Activated CD8-positive, alpha-beta T cell treated with anti-CD3 and anti-CD28 coated beads for 36 hours (primary cell): ENCODE measurements around the gene MTA3. TPM values are rescaled to one million over a fixed set of nuclear protein-coding genes. Genes with fewer than 3 reads are reported as not detected.
A peak's percentile ranks its signal among the peaks of the same experiment; 100 is the strongest.

Source experiments
- ATAC-seq: fragments of 200-7000 bp; cut with Tn5 transposase; one replicate; pipeline ENCODE4 v1.10.0; 2021; ENCODE audit warnings: mild to moderate bottlenecking, moderate library complexity
- CTCF ChIA-PET: fragments of 350-600 bp; sonication (Branson Sonifier 250); formaldehyde crosslinking; loops from one replicate; lab custom pipeline; 2021; ENCODE audit warnings: antibody characterized with exemption; lab: Charles Lee
- POLR2A ChIA-PET: fragments of 350-600 bp; sonication (Branson Sonifier 250); formaldehyde crosslinking; loops from one replicate; lab custom pipeline; 2021; ENCODE audit warnings: antibody characterized with exemption; lab: Charles Lee
- DNase-seq: peaks from one replicate; pipeline ENCODE4 v3.0.0-alpha.2; 2020
- H3K27ac Mint-ChIP-seq: one replicate; pipeline ENCODE4 v1.8.0; 2021; ENCODE audit warnings: mild to moderate bottlenecking, mixed read lengths
- H3K27me3 Mint-ChIP-seq: one replicate; pipeline ENCODE4 v1.8.0; 2021; ENCODE audit warnings: mixed read lengths
- H3K36me3 Mint-ChIP-seq: one replicate; pipeline ENCODE4 v1.8.0; 2021; ENCODE audit warnings: low read depth, mixed read lengths
- H3K4me1 Mint-ChIP-seq: one replicate; pipeline ENCODE4 v1.8.0; 2021; ENCODE audit warnings: low read depth, mixed read lengths
- H3K4me3 Mint-ChIP-seq: one replicate; pipeline ENCODE4 v1.8.0; 2021; ENCODE audit warnings: mild to moderate bottlenecking, moderate library complexity, mixed read lengths
- H3K9me3 Mint-ChIP-seq: one replicate; pipeline ENCODE4 v1.8.0; 2021; ENCODE audit warnings: mixed read lengths
- CTCF ChIP-seq: fragments of 200-600 bp; IDR thresholded peaks from one replicate; pipeline ENCODE4 v1.8.0; 2022; ENCODE audit warnings: antibody characterized with exemption, mild to moderate bottlenecking
- intact Hi-C: fragments of 100-400 bp; cut with micrococcal nuclease; formaldehyde crosslinking; loops from one replicate; pipeline ENCODE4 v1.10.0; 2022
- total RNA-seq, 2 experiments: library from RNA; stranded (reverse); gene quantifications; one replicate each; pipeline ENCODE4 v1.2.3, GENCODE V29; 2021

Gene MTA3
- total RNA-seq, 2 experiments from 2014 or later, result 32.6 to 35.9 TPM

DNA sequence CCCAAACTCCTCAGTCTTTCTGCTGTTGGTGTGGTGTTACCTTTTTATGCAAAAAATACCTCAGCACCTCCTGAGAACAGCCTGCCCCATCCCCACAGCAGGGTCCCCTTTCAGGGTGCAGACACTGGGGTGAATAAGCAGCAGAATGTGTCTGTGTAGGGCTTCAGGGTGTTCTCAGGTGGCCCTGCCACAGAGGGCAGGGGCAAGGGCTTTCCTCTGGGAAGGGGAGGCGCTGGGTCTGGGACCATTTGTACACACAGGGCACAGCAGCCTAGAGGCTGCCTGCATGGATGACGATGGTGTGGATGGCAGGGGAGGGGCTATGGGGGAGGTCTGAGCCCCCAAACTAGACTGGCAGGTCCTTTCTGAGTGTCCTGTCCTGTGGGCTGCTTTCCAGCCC, 221.3 kb downstream of the MTA3 start:
- POLR2A ChIA-PET, result interaction anchor here (1.8 kb wide), 1 partner anchor 21 kb away, joined by 4 read pairs; no protein-coding TSS in a partner anchor
- Mint-ChIP-seq H3K36me3 (no peaks in the 10 kb centered on the region), H3K4me1 (peaks cover 27% of the 10 kb centered on the region), H3K9me3 (no peaks in the 10 kb centered on the region), H3K27me3 (peaks cover 38% of the 10 kb centered on the region), H3K27ac (no peak overlapping the region), H3K4me3 (no peak overlapping the region)
- intact Hi-C loops, result no loop called here
- no peak for TF ChIP-seq CTCF
- DNase-seq, result no peak
- CTCF ChIA-PET, result no interaction called here
- ATAC-seq, result no peak

- peak overlapping the region; percentile 73 for H3K4me3 Mint-ChIP-seq
- H3K27me3 Mint-ChIP-seq, result peaks cover 36% of the 10 kb centered on the region
- intact Hi-C loops, result no loop called here
- H3K36me3 Mint-ChIP-seq, result no peaks in the 10 kb centered on the region
- ChIA-PET POLR2A (interaction anchor here (6.3 kb wide), 1 partner anchor 19 kb away, joined by 45 read pairs; no protein-coding TSS in a partner anchor), CTCF (interaction anchor here (0.6 to 1.5 kb wide), 4 partner anchors 11 to 37 kb away, joined by 3 to 7 read pairs (median 4); no protein-coding TSS in a partner anchor)
- no peak for TF ChIP-seq CTCF
- H3K4me1 Mint-ChIP-seq, result peaks cover 43% of the 10 kb centered on the region
- DNase-seq (no peak), ATAC-seq (no peak)
- H3K27ac Mint-ChIP-seq, result no peak overlapping the region
- no peaks in the 10 kb centered on the region for H3K9me3 Mint-ChIP-seq
These were observed 223.2 kb downstream of the MTA3 start for GRCh38 chr2:42791606-42792005.

- no peak for TF ChIP-seq CTCF
- DNase-seq (peak; percentile 27), ATAC-seq (peak; percentile 14)
- intact Hi-C loops, result no loop called here
- Mint-ChIP-seq H3K36me3 (no peaks in the 10 kb centered on the region), H3K4me1 (peaks cover 46% of the 10 kb centered on the region), H3K4me3 (peak overlapping the region; percentile 73), H3K27ac (peak overlapping the region; percentile 47), H3K9me3 (no peaks in the 10 kb centered on the region), H3K27me3 (peaks cover 36% of the 10 kb centered on the region)
- CTCF ChIA-PET, result interaction anchor here (0.6 to 1.5 kb wide), 5 partner anchors 11 to 36 kb away, joined by 3 to 7 read pairs (median 3); no protein-coding TSS in a partner anchor
- POLR2A ChIA-PET, result interaction anchor here (6.3 kb wide), 1 partner anchor 19 kb away, joined by 45 read pairs; no protein-coding TSS in a partner anchor
These were observed 223.7 kb downstream of the MTA3 start for GRCh38 chr2:42792087-42792582.

DNA sequence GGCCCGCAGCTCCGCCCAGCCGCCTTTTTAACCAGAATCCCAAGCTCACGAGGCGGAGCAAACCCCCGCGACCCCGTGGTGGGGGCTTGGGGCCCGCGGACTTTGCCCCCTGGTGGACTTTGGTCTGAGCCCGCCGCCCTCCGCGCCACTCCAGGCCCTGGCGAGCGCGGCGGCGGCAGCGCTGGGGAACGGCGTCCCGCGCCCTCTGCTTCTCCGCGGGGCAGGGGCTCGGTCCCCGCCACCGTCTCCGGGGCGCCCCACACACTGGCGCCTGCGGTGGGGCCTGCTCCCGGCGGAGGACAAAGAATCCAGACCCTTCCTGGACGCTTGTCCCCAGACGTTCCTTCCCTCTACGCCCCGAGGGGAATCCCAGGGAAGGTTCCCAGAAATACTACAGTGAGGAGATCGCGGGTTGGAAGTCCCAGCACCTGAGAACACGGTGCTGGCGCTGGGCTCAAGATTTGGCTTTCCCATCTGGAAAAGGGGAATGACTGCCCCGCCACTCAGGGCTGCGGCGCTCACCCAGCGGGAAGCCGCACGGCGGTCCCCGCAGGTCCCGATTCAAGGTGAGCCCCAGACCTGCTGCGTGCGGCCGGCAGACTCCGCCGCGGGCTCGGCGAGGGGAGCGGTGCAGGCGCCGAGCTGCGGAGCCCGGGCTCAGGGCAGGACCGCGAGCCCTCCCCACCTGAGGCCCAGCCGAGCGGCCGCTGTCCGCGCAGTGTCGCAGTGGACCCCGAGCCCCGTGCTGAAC, 224.3 kb downstream of the MTA3 start, which contains the start of gene HAAO:
Gene HAAO, minus strand, starts transcription at position 1 of the 751 bp plus-strand sequence. CDS start 47 bp downstream, outside the sequence.
- Mint-ChIP-seq H3K27ac (peak within 1 kb of the TSS; percentile 47), H3K4me1 (peaks cover 46% of the 10 kb centered on the region), H3K9me3 (no peaks in the 10 kb centered on the region), H3K27me3 (peaks cover 36% of the 10 kb centered on the region), H3K4me3 (peak within 1 kb of the TSS; percentile 73), H3K36me3 (no peaks in the 10 kb centered on the region)
- CTCF ChIA-PET, result interaction anchor here (0.7 to 1.8 kb wide), 5 partner anchors 13 to 36 kb away, joined by 3 to 7 read pairs (median 4); no protein-coding TSS in a partner anchor
- no peak for DNase-seq
- POLR2A ChIA-PET, result interaction anchor here (6.3 kb wide), 1 partner anchor 18 kb away, joined by 45 read pairs; no protein-coding TSS in a partner anchor
- peak; percentile 21 for ATAC-seq
- no peak for TF ChIP-seq CTCF
- intact Hi-C loops, result no loop called here
